ENCODE data around the gene MEIS1. TPM values are rescaled to one million over a fixed set of nuclear protein-coding genes. Genes with fewer than 3 reads are reported as not detected.

Gene MEIS1
- total RNA-seq, 1 donor from 2014 or later = 250 TPM

GRCh38 chr2:66604326-66604725, 169.4 kb downstream of the MEIS1 start:
- Mint-ChIP-seq H3K27ac (no peak overlapping the region), H3K9me3 (peaks cover 6% of the 10 kb centered on the region), H3K36me3 (peaks cover 2% of the 10 kb centered on the region), H3K4me3 (no peak overlapping the region), H3K4me1 (ENCODE audit: unreplicated experiment) (peaks cover 14% of the 10 kb centered on the region), H3K27me3 (peaks cover 1% of the 10 kb centered on the region)
- no peak for TF ChIP-seq CTCF (conservative IDR thresholded peaks at IDR 0.05)
- no peak for DNase-seq (ENCODE audit: extremely low spot score, unreplicated experiment)

GRCh38 chr2:66604976-66605375, 170.1 kb downstream of the MEIS1 start:
- no peaks in the 10 kb centered on the region for H3K27me3 Mint-ChIP-seq
- DNase-seq (ENCODE audit: extremely low spot score, unreplicated experiment) = no peak
- no peaks in the 10 kb centered on the region for H3K9me3 Mint-ChIP-seq
- peaks cover 14% of the 10 kb centered on the region for H3K4me1 Mint-ChIP-seq (ENCODE audit: unreplicated experiment)
- H3K36me3 Mint-ChIP-seq = no peaks in the 10 kb centered on the region
- no peak for TF ChIP-seq CTCF (conservative IDR thresholded peaks at IDR 0.05)
- H3K4me3 Mint-ChIP-seq = no peak overlapping the region
- no peak overlapping the region for H3K27ac Mint-ChIP-seq

- DNase-seq (ENCODE audit: extremely low spot score, unreplicated experiment) = no peak
- no peak overlapping the region for H3K4me3 Mint-ChIP-seq
- peaks cover 8% of the 10 kb centered on the region for H3K36me3 Mint-ChIP-seq
- H3K9me3 Mint-ChIP-seq = no peaks in the 10 kb centered on the region
- peaks cover 14% of the 10 kb centered on the region for H3K4me1 Mint-ChIP-seq (ENCODE audit: unreplicated experiment)
- H3K27ac Mint-ChIP-seq = no peak overlapping the region
- TF ChIP-seq CTCF (conservative IDR thresholded peaks at IDR 0.05) = no peak
- no peaks in the 10 kb centered on the region for H3K27me3 Mint-ChIP-seq
Observed at GRCh38 chr2:66607152-66607551, 172.2 kb downstream of the MEIS1 start.
